ENCODE measurements around the gene IWS1.

IWS1 gene

GRCh38 chr2:127490283-127490682 lies 36.0 kb downstream of the IWS1 start:
- DNase-seq (ENCODE audit: low spot score): no peak

GRCh38 chr2:127486247-127487058 lies 39.8 kb downstream of the IWS1 start:
- no peak for DNase-seq (ENCODE audit: low spot score)

- no peak for DNase-seq (ENCODE audit: low spot score)
These were observed 40.6 kb downstream of the IWS1 start for GRCh38 chr2:127485694-127486071.

- DNase-seq (ENCODE audit: low spot score): no peak
These were observed 41.1 kb downstream of the IWS1 start for GRCh38 chr2:127485051-127485693.

- no peak for DNase-seq (ENCODE audit: low spot score)
These were observed 44.3 kb downstream of the IWS1 start for GRCh38 chr2:127482031-127482430.

- DNase-seq (ENCODE audit: low spot score): no peak
These were observed 46.2 kb downstream of the IWS1 start for GRCh38 chr2:127479866-127480743.

GRCh38 chr2:127479219-127479825 lies 47.0 kb downstream of the IWS1 start:
- peak; percentile 44 for DNase-seq (ENCODE audit: low spot score)

- no peak for DNase-seq (ENCODE audit: low spot score)
These were observed 50.5 kb downstream of the IWS1 start for GRCh38 chr2:127475788-127476187.

GRCh38 chr2:127472268-127472667 lies 54.0 kb downstream of the IWS1 start:
- DNase-seq (ENCODE audit: low spot score): no peak

- DNase-seq (ENCODE audit: low spot score): no peak
These were observed 54.9 kb downstream of the IWS1 start for GRCh38 chr2:127471286-127471988.

GRCh38 chr2:127469974-127470373 lies 56.3 kb downstream of the IWS1 start:
- no peak for DNase-seq (ENCODE audit: low spot score)

GRCh38 chr2:127469051-127469450 lies 57.2 kb downstream of the IWS1 start:
- no peak for DNase-seq (ENCODE audit: low spot score)

- no peak for DNase-seq (ENCODE audit: low spot score)
These were observed 61.0 kb downstream of the IWS1 start for GRCh38 chr2:127465258-127465657.

- no peak for DNase-seq (ENCODE audit: low spot score)
These were observed 61.6 kb downstream of the IWS1 start for GRCh38 chr2:127464470-127465257.

- no peak for DNase-seq (ENCODE audit: low spot score)
These were observed 62.9 kb downstream of the IWS1 start for GRCh38 chr2:127463155-127463991.

- DNase-seq (ENCODE audit: low spot score): no peak
These were observed 63.8 kb downstream of the IWS1 start for GRCh38 chr2:127462461-127462860.

- no peak for DNase-seq (ENCODE audit: low spot score)
These were observed 69.3 kb downstream of the IWS1 start for GRCh38 chr2:127456960-127457359.

- DNase-seq (ENCODE audit: low spot score): peak; percentile 23
These were observed 70.5 kb downstream of the IWS1 start for GRCh38 chr2:127455566-127456493.
